Endothelial cell of umbilical vein (primary cell): ENCODE results near the gene VWA1. TPM values are rescaled to one million over a fixed set of nuclear protein-coding genes. Genes with fewer than 3 reads are reported as not detected.

Experiments
- BruUV-seq: library from RNA; stranded (reverse); fragments of 400-500 nt; replicated peaks from 2 replicates; lab custom pipeline; 2021; lab: Mats Ljungman, UMichigan
- CTCF ChIA-PET: fragments of 300-600, 350-600 bp; sonication (Branson Sonifier 250); formaldehyde crosslinking; loops from one replicate; lab custom pipeline; 2021; ENCODE audit warnings: antibody characterized with exemption, inconsistent platforms; lab: Charles Lee
- POLR2A ChIA-PET: fragments of 300-600, 350-600 bp; sonication (Branson Sonifier 250); formaldehyde crosslinking; loops from one replicate; lab custom pipeline; 2021; ENCODE audit warnings: antibody characterized with exemption, inconsistent platforms; lab: Charles Lee
- DNase-seq: peaks from one replicate; pipeline ENCODE4 v3.0.0-alpha.2; 2011; ENCODE audit warnings: low read depth, low spot score
- FAIRE-seq: peaks from 2 replicates; lab custom pipeline; 2011; peaks lifted over from hg19 to GRCh38; lab: Jason Lieb, UNC
- H2AFZ ChIP-seq: 2 replicates; pipeline ENCODE4 v1.6.0; 2012; ENCODE audit warnings: low read depth, low read length, control low read depth, inconsistent platforms
- H3K27ac ChIP-seq: 2 replicates; pipeline ENCODE4 v1.5.1; 2011; ENCODE audit warnings: low read depth, mild to moderate bottlenecking, control low read depth, low read length, moderate library complexity; ENCODE audit not compliant: insufficient read depth
- H3K27me3 ChIP-seq, 2 experiments: 2 replicates each; pipeline versions ENCODE4 v1.6.0 to v1.6.1; 2011; ENCODE audit warnings: low read length in 2 of 2, mixed read lengths in 1 of 2; ENCODE audit not compliant: control insufficient read depth in 2 of 2, insufficient read depth in 2 of 2
- H3K36me3 ChIP-seq, 2 experiments: 2 replicates in 1 of 2; 3 replicates in 1 of 2; pipeline ENCODE4 v1.5.1; 2011; ENCODE audit warnings: low read length in 2 of 2, mild to moderate bottlenecking in 1 of 2, moderate library complexity in 1 of 2; ENCODE audit not compliant: control insufficient read depth in 2 of 2, insufficient read depth in 2 of 2; ENCODE audit errors: extremely low read depth in 1 of 2
- H3K4me1 ChIP-seq: 3 replicates; pipeline ENCODE4 v1.5.1; 2011; ENCODE audit warnings: mild to moderate bottlenecking, low read length; ENCODE audit not compliant: control insufficient read depth, insufficient read depth; ENCODE audit errors: extremely low read depth
- H3K4me2 ChIP-seq: 2 replicates; pipeline ENCODE4 v1.6.1; 2011; ENCODE audit warnings: low read length, control low read depth, mixed read lengths; ENCODE audit not compliant: insufficient read depth
- H3K4me3 ChIP-seq, 3 experiments: fragments of 200-600 bp in 1 of 3; sonication (generic), shearing (Covaris generic) in 1 of 3; replicated peaks in 1 of 3; 2 replicates each; pipeline ENCODE4 v1.5.1; 2011 to 2016; ENCODE audit warnings: control low read depth in 3 of 3, low read length in 3 of 3, mild to moderate bottlenecking in 2 of 3, inconsistent platforms in 1 of 3, low read depth in 1 of 3, moderate library complexity in 1 of 3; ENCODE audit not compliant: insufficient read depth in 1 of 3
- H3K79me2 ChIP-seq: 2 replicates; pipeline ENCODE4 v1.6.0; 2012; ENCODE audit warnings: low read length, inconsistent platforms; ENCODE audit not compliant: control insufficient read depth, insufficient read depth
- H3K9ac ChIP-seq: replicated peaks from 2 replicates; pipeline ENCODE3; 2011; ENCODE audit warnings: low read length, control low read depth; ENCODE audit not compliant: insufficient read depth; ENCODE audit errors: extremely low read depth
- H3K9me1 ChIP-seq: replicated peaks from 3 replicates; pipeline ENCODE4 v1.6.0; 2011; ENCODE audit warnings: mild to moderate bottlenecking, low read length; ENCODE audit not compliant: control insufficient read depth, insufficient read depth; ENCODE audit errors: extremely low read depth
- H3K9me3 ChIP-seq: replicated peaks from 2 replicates; pipeline ENCODE4 v1.5.1; 2012; ENCODE audit warnings: low read length, inconsistent platforms; ENCODE audit not compliant: control insufficient read depth, insufficient read depth
- H4K20me1 ChIP-seq: replicated peaks from 2 replicates; pipeline ENCODE3; 2011; ENCODE audit warnings: mild to moderate bottlenecking, low read length; ENCODE audit not compliant: control insufficient read depth, insufficient read depth; ENCODE audit errors: extremely low read depth
- EZH2 ChIP-seq: IDR thresholded peaks from 2 replicates; pipeline ENCODE4 v1.6.1; 2012; ENCODE audit warnings: borderline replicate concordance, low read depth, mild to moderate bottlenecking, moderate library complexity, low read length, inconsistent platforms; ENCODE audit not compliant: severe bottlenecking
- FOS ChIP-seq: IDR thresholded peaks from 2 replicates; pipeline ENCODE4 v1.6.1; 2011; ENCODE audit warnings: mild to moderate bottlenecking, low read length, moderate library complexity, borderline replicate concordance; ENCODE audit not compliant: insufficient read depth
- GATA2 ChIP-seq: IDR thresholded peaks from 2 replicates; pipeline ENCODE4 v1.7.0; 2011; ENCODE audit warnings: low read depth, mild to moderate bottlenecking, moderate library complexity, mixed read lengths, low read length; ENCODE audit not compliant: insufficient read length, insufficient read depth
- JUN ChIP-seq: IDR thresholded peaks from 2 replicates; pipeline ENCODE4 v1.6.1; 2011; ENCODE audit warnings: borderline replicate concordance, low read depth; ENCODE audit not compliant: insufficient read length, insufficient read depth
- MYC ChIP-seq: IDR thresholded peaks from one replicate; pipeline ENCODE4 v1.6.1; 2011; ENCODE audit warnings: mild to moderate bottlenecking, low read depth, low read length
- POLR2A ChIP-seq: IDR thresholded peaks from 2 replicates; pipeline ENCODE4 v1.6.1; 2012; ENCODE audit warnings: low read depth, mild to moderate bottlenecking, control low read depth, low read length
- POLR2AphosphoS5 ChIP-seq: IDR thresholded peaks from 2 replicates; pipeline ENCODE4 v1.6.1; 2012; ENCODE audit warnings: low read depth, mild to moderate bottlenecking, control low read depth, low read length, moderate library complexity; ENCODE audit not compliant: insufficient read depth
- dilution Hi-C: fragments of 300-500 bp; cut with MboI; formaldehyde crosslinking; loops from one replicate; pipeline ENCODE4 v1.15.0; 2019; ENCODE audit warnings: low sequenced_read_pairs; ENCODE audit not compliant: extremely low pct_ligation_motif_present
- intact Hi-C: fragments of 100-400 bp; cut with micrococcal nuclease; formaldehyde crosslinking; loops from one replicate; pipeline ENCODE4 v1.10.0; 2022
- polyA plus RNA-seq, 4 experiments: library from polyadenylated mRNA; depleted of rRNA in 3 of 4; stranded (reverse) in 3 of 4; unstranded in 1 of 4; fragments of >200 nt; gene quantifications; 2 replicates each; pipeline versions ENCODE4 v1.2.1 to v1.2.3, GENCODE V29; 2011 to 2012; ENCODE audit warnings: missing spikeins in 1 of 4
- total RNA-seq: library from RNA; stranded (reverse); gene quantifications from 2 replicates; pipeline ENCODE4 v1.2.3, GENCODE V29; 2021
- TF ChIP-seq, protein P1 (sequence below), 2 donors: IDR thresholded peaks; 1 replicate in 1 of 2; 2 replicates in 1 of 2; pipeline ENCODE4 v1.5.1; 2011; ENCODE audit warnings: low read length in 2 of 2, mild to moderate bottlenecking in 2 of 2, moderate library complexity in 2 of 2, control low read depth in 1 of 2, inconsistent platforms in 1 of 2, low read depth in 1 of 2; ENCODE audit not compliant: insufficient read depth in 1 of 2; ENCODE audit errors: extremely low read depth in 1 of 2
- TF ChIP-seq, protein P2 (sequence below): IDR thresholded peaks from 2 replicates; pipeline ENCODE4 v1.6.1; 2011; ENCODE audit not compliant: insufficient read depth, insufficient read length

VWA1 gene
- total and polyA plus RNA-seq, 2 donors (not counting 3 experiments of a cell fraction or from before 2014, with no cell fraction given) = 2.0 to 6.1 TPM

DNA sequence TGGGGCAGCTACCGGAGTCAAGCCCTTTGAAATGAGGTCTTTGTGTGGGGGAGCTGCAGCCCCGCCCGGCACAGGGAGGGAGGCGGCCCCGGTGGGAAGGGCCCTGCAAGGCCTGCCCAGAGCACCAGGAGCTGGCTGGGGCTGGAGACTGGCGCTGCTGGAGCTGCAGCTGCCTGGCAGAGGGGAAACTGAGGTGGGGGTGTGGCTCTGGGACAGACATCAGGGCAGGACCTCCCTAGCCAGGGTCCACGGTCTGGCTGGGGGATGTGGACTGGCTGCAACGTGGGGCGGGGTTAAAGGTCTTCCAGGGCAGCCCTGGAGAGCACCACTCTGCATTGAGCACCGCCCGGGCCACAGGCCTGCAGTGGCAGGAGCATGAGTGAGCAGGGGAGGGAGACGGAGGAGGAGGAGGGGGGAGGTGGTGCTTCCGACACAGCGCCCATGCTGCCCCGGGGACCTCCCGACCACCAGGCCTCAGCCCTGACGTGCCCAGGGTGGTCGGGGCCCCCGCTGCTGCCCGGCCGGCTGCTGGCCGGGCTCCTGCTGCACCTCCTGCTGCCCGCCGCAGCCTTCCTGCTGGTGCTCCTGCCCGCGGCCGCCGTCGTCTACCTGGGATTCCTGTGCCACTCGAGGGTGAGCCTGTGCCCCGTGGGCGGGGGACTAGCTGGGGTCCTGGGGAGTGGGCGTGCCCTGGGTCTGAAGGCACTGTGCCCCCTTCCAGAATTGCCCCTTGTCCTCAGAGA, 9.6 kb upstream of the VWA1 start:
- Histone ChIP-seq H3K4me1 (peaks cover 10% of the 10 kb centered on the region), H3K27me3 (no peaks in the 10 kb centered on the region), H3K79me2 (no peaks in the 10 kb centered on the region), H3K9me3 (no peaks in the 10 kb centered on the region), H3K9ac (no peak overlapping the region), H3K9me1 (no peaks in the 10 kb centered on the region), H3K36me3 (no peaks in the 10 kb centered on the region), H3K4me3 (no peak overlapping the region), H3K27ac (no peak overlapping the region), H2AFZ (no peak overlapping the region), H3K4me2 (no peak overlapping the region), H4K20me1 (no peaks in the 10 kb centered on the region)
- TF ChIP-seq EZH2 = no peak
- TF ChIP-seq, protein P1, sequence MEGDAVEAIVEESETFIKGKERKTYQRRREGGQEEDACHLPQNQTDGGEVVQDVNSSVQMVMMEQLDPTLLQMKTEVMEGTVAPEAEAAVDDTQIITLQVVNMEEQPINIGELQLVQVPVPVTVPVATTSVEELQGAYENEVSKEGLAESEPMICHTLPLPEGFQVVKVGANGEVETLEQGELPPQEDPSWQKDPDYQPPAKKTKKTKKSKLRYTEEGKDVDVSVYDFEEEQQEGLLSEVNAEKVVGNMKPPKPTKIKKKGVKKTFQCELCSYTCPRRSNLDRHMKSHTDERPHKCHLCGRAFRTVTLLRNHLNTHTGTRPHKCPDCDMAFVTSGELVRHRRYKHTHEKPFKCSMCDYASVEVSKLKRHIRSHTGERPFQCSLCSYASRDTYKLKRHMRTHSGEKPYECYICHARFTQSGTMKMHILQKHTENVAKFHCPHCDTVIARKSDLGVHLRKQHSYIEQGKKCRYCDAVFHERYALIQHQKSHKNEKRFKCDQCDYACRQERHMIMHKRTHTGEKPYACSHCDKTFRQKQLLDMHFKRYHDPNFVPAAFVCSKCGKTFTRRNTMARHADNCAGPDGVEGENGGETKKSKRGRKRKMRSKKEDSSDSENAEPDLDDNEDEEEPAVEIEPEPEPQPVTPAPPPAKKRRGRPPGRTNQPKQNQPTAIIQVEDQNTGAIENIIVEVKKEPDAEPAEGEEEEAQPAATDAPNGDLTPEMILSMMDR (IDR thresholded peaks at IDR 0.05; ENCODE audit: extremely low read depth in 1 of 2, insufficient read depth in 1 of 2, low read depth in 1 of 2, low read length in 2 of 2) = no peak
- TF ChIP-seq POLR2A = no peak
- no peak for TF ChIP-seq MYC
- TF ChIP-seq, protein P2, sequence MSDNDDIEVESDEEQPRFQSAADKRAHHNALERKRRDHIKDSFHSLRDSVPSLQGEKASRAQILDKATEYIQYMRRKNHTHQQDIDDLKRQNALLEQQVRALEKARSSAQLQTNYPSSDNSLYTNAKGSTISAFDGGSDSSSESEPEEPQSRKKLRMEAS = no peak
- TF ChIP-seq GATA2 = no peak
- TF ChIP-seq JUN = no peak
- TF ChIP-seq FOS = no peak
- TF ChIP-seq POLR2AphosphoS5 = no peak
- no peak for DNase-seq
- POLR2A ChIA-PET = no interaction called here
- CTCF ChIA-PET = interaction anchor here (2.9 kb wide), 1 partner anchor 15 kb away, joined by 8 read pairs; no protein-coding TSS in a partner anchor
- dilution Hi-C loops = no loop called here
- no peak for FAIRE-seq
- intact Hi-C loops = no loop called here
- BruUV-seq = no TSS peak
